Measurements from ENCODE around the gene ARPC2.

The ARPC2 gene

DNA sequence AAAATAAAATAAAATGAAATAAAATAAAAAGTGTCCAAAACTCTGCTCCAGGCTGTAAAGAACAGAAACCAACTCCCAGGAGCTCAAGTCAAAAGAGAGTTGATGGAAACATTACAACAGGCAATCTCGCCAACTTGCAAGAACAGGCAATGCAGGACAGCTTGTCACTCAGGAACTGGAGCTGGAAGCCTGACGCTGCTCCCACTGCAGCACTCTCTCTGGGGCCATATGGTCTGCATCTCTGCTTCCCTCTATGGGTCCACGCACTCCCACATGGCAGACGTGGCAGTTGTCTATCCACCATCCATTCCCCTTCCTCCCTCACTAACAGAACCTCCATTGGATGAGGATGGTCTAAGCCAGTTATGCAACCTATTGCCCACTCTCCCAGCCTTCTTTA lies 23.3 kb upstream of the ARPC2 start:
- no peak overlapping the region for H3K27ac ChIP-seq
- TF ChIP-seq ZFX (IDR thresholded peaks at IDR 0.05) = no peak
- TF ChIP-seq CTCF (conservative IDR thresholded peaks at IDR 0.05) = no peak

- TF ChIP-seq ZFX (IDR thresholded peaks at IDR 0.05) (no peak), CTCF (conservative IDR thresholded peaks at IDR 0.05) (no peak)
- no peak overlapping the region for H3K27ac ChIP-seq
These were observed 22.1 kb upstream of the ARPC2 start for GRCh38 chr2:218194880-218195279.

DNA sequence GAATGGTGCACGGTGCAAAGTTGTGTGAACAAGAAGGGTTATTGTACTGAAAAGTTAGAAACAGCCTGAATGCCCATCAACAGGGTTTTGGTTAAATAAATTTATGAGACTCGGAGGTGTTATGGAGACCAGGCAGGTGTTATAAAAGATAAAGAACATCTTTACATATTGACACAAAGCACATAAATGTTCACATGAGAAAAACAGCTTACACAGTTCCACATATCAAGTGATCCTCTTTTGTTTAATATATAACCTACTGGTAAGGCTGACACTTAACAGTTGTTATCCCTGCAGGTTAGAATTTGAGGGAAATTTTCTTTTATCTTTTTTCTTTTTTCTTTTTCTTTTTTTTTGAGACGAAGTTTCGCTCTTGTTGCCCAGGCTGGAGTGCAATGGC lies 20.0 kb upstream of the ARPC2 start:
- TF ChIP-seq ZFX (IDR thresholded peaks at IDR 0.05) (no peak), CTCF (conservative IDR thresholded peaks at IDR 0.05) (no peak)
- no peak overlapping the region for H3K27ac ChIP-seq

GRCh38 chr2:218202266-218202665 lies 14.7 kb upstream of the ARPC2 start:
- TF ChIP-seq ZFX (IDR thresholded peaks at IDR 0.05) = no peak
- no peak for TF ChIP-seq CTCF (conservative IDR thresholded peaks at IDR 0.05)
- no peak overlapping the region for H3K27ac ChIP-seq

DNA sequence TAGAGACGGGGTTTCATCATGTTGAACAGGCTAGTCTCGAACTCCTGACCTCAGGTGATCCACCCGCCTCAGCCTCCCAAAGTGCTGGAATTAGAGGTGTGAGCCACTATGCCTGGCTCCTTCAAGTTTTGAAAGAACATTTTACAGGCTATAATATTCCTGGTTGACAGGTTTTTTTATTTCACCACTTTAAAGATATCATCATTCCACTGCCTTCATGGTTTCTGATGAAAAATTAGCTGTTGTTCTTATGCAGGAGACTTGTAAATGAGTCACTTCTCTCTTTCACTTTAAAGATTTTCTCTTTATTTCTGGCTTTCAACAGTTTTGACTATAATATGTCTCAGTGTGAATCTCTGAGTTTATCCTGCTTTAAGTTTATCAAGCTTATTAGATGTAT lies 7.9 kb upstream of the ARPC2 start:
- no peak overlapping the region for H3K27ac ChIP-seq
- TF ChIP-seq CTCF (conservative IDR thresholded peaks at IDR 0.05) (no peak), ZFX (IDR thresholded peaks at IDR 0.05) (no peak)

DNA sequence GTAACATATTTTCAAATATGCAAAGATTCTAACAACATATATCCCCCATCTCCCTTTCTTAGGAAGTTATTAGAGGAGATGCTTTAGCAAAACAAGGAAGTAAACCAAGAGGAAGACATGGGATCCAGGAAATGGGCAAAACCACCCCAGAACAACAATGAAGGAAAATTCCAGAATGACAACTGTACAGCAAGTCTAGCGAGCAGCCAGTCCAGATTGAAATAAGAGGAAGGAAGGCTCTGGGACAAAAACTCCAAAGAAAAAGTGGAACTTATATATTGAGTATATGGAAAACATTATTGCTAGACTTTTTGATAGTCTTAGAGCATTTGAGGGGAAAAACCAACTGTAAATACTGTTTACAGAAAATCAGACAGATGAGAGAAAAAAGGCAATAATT lies 2.9 kb upstream of the ARPC2 start:
- TF ChIP-seq CTCF (conservative IDR thresholded peaks at IDR 0.05) = no peak
- TF ChIP-seq ZFX (IDR thresholded peaks at IDR 0.05) = no peak

DNA sequence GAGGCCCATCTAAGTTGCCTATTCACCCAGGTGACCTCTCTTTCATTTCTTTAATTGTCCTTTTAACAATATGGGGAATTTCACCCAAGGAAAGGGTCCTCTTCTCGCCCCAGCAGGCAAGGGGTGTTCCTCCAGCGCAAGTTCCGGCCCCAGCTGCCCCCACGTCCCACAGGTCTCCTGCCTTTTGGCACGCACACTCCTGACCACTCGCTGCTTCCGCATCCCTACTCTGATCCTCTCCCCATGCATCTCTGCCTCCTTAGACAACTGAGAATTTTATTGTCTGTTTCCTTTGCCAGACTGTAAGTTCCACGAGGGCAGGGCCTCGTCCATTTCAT lies 684 bp upstream of the ARPC2 start:
- TF ChIP-seq ZFX (IDR thresholded peaks at IDR 0.05) (no peak), CTCF (conservative IDR thresholded peaks at IDR 0.05) (no peak)
- peak overlapping the region; percentile 92 for H3K27ac ChIP-seq

More for the DNA sequence above, 2.9 kb upstream of the ARPC2 start:
- H3K27ac ChIP-seq = no peak overlapping the region
